IMR-90 (cell line): Measurements from ENCODE around the gene PDXK. TPM values are rescaled to one million over a fixed set of nuclear protein-coding genes. Genes with fewer than 3 reads are reported as not detected.

Source experiments
- ATAC-seq: fragments of 200-7000 bp; cut with Tn5 transposase; 2 replicates; pipeline ENCODE4 v1.9.1; 2020; ENCODE audit warnings: low read depth, mild to moderate bottlenecking, moderate library complexity
- BruUV-seq: library from RNA; stranded (reverse); fragments of 400-500 nt; replicated peaks from 2 replicates; lab custom pipeline; 2021; lab: Mats Ljungman, UMichigan
- CTCF ChIA-PET: fragments of 300-600 bp; formaldehyde crosslinking; extraction: SDS; loops from one replicate; lab custom pipeline; 2021; ENCODE audit warnings: antibody characterized with exemption; lab: Yijun Ruan, JAX
- POLR2A ChIA-PET: fragments of 300-600 bp; sonication (Branson Sonifier 250); formaldehyde crosslinking; loops from one replicate; lab custom pipeline; 2022; ENCODE audit warnings: antibody characterized with exemption; ENCODE audit not compliant: unreplicated experiment; lab: Charles Lee
- DNase-seq: peaks from one replicate; pipeline ENCODE4 v3.0.0; 2013
- H2AFZ ChIP-seq: replicated peaks from 2 replicates; pipeline ENCODE3; 2013; ENCODE audit warnings: low read length, mild to moderate bottlenecking; ENCODE audit not compliant: poor library complexity
- H2AK5ac ChIP-seq: 2 replicates; pipeline ENCODE4 v1.6.1; 2013; ENCODE audit warnings: low read depth, low read length, inconsistent platforms
- H2AK9ac ChIP-seq: replicated peaks from 2 replicates; pipeline ENCODE3; 2013; ENCODE audit warnings: mild to moderate bottlenecking, low read depth, low read length, moderate library complexity; ENCODE audit not compliant: poor library complexity
- H2BK120ac ChIP-seq: 2 replicates; pipeline ENCODE4 v1.6.1; 2013; ENCODE audit warnings: low read depth, low read length, inconsistent platforms
- H2BK15ac ChIP-seq: 3 replicates; pipeline ENCODE4 v1.6.1; 2013; ENCODE audit warnings: low read depth, low read length, inconsistent platforms
- H2BK20ac ChIP-seq: 2 replicates; pipeline ENCODE4 v1.6.1; 2013; ENCODE audit warnings: low read depth, mild to moderate bottlenecking, inconsistent platforms, low read length, moderate library complexity
- H2BK5ac ChIP-seq: 2 replicates; pipeline ENCODE4 v1.6.1; 2013; ENCODE audit warnings: mild to moderate bottlenecking, low read depth, low read length, inconsistent platforms; ENCODE audit not compliant: poor library complexity, severe bottlenecking
- H3K14ac ChIP-seq: replicated peaks from 2 replicates; pipeline ENCODE4 v1.6.1; 2013; ENCODE audit warnings: low read depth, low read length, inconsistent platforms
- H3K18ac ChIP-seq: 2 replicates; pipeline ENCODE4 v1.6.1; 2013; ENCODE audit warnings: low read depth, low read length, control low read depth
- H3K23ac ChIP-seq: 2 replicates; pipeline ENCODE4 v1.6.1; 2013; ENCODE audit warnings: low read depth, low read length, inconsistent platforms
- H3K27ac ChIP-seq: 2 replicates; pipeline ENCODE4 v1.5.1; 2013; ENCODE audit warnings: mild to moderate bottlenecking, control low read depth, low read length; ENCODE audit not compliant: insufficient read depth
- H3K27me3 ChIP-seq: 2 replicates; pipeline ENCODE4 v1.6.1; 2013; ENCODE audit warnings: low read length; ENCODE audit not compliant: control insufficient read depth, insufficient read depth
- H3K36me3 ChIP-seq: 2 replicates; pipeline ENCODE4 v1.6.1; 2013; ENCODE audit warnings: low read length, mixed read lengths; ENCODE audit not compliant: control insufficient read depth, insufficient read depth
- H3K4ac ChIP-seq: 2 replicates; pipeline ENCODE4 v1.6.1; 2013; ENCODE audit warnings: low read depth, low read length, inconsistent platforms
- H3K4me1 ChIP-seq: 2 replicates; pipeline ENCODE4 v1.6.1; 2013; ENCODE audit warnings: low read length, mixed read lengths; ENCODE audit not compliant: control insufficient read depth, insufficient read depth
- H3K4me2 ChIP-seq: 2 replicates; pipeline ENCODE4 v1.6.1; 2013; ENCODE audit warnings: low read depth, mild to moderate bottlenecking, control low read depth, low read length, moderate library complexity
- H3K4me3 ChIP-seq: 2 replicates; pipeline ENCODE4 v1.5.1; 2013; ENCODE audit warnings: low read depth, mild to moderate bottlenecking, control low read depth, low read length, moderate library complexity; ENCODE audit not compliant: insufficient read depth
- H3K56ac ChIP-seq: 2 replicates; pipeline ENCODE4 v1.6.1; 2013; ENCODE audit warnings: low read length, inconsistent platforms; ENCODE audit not compliant: insufficient read depth; ENCODE audit errors: extremely low read depth
- H3K79me1 ChIP-seq, 2 experiments: 2 replicates each; pipeline ENCODE4 v1.6.1; 2013; ENCODE audit warnings: low read length in 2 of 2, inconsistent platforms in 1 of 2, low read depth in 1 of 2
- H3K9ac ChIP-seq: 2 replicates; pipeline ENCODE4 v1.6.1; 2013; ENCODE audit warnings: low read depth, low read length, control low read depth
- H3K9me1 ChIP-seq: 2 replicates; pipeline ENCODE4 v1.6.1; 2013; ENCODE audit warnings: low read length, inconsistent platforms; ENCODE audit not compliant: insufficient read depth
- H3K9me3 ChIP-seq: 2 replicates; pipeline ENCODE4 v1.6.1; 2013; ENCODE audit warnings: low read length; ENCODE audit not compliant: control insufficient read depth, insufficient read depth
- H4K20me1 ChIP-seq: 2 replicates; pipeline ENCODE4 v1.6.1; 2013; ENCODE audit warnings: low read length, inconsistent platforms; ENCODE audit not compliant: insufficient read depth
- H4K5ac ChIP-seq: 2 replicates; pipeline ENCODE4 v1.6.1; 2013; ENCODE audit warnings: mild to moderate bottlenecking, low read depth, low read length, control low read depth
- H4K8ac ChIP-seq, 2 experiments: 2 replicates each; pipeline ENCODE4 v1.6.1; 2013; ENCODE audit warnings: low read depth in 2 of 2, low read length in 2 of 2, control low read depth in 1 of 2, inconsistent platforms in 1 of 2
- H4K91ac ChIP-seq: 2 replicates; pipeline ENCODE4 v1.6.1; 2013; ENCODE audit warnings: low read depth, low read length, inconsistent platforms; ENCODE audit not compliant: insufficient read depth
- BHLHE40 ChIP-seq: fragments of 150-350 bp; IDR thresholded peaks from 2 replicates; pipeline ENCODE4 v1.6.1; 2016; ENCODE audit warnings: mild to moderate bottlenecking, low read depth, low read length
- CHD1 ChIP-seq: IDR thresholded peaks from 2 replicates; pipeline ENCODE4 v1.6.1; 2012; ENCODE audit warnings: low read depth, low read length, improper control_type of control experiment
- FOS ChIP-seq: fragments of 150-350 bp; IDR thresholded peaks from 2 replicates; pipeline ENCODE4 v1.6.1; 2016; ENCODE audit warnings: low read depth, low read length
- MAFK ChIP-seq: IDR thresholded peaks from 2 replicates; pipeline ENCODE4 v1.6.1; 2012; ENCODE audit warnings: low read depth, low read length, improper control_type of control experiment
- MAZ ChIP-seq: IDR thresholded peaks from 2 replicates; pipeline ENCODE4 v1.6.1; 2012; ENCODE audit warnings: low read depth, mild to moderate bottlenecking, low read length, improper control_type of control experiment, moderate library complexity, borderline replicate concordance
- MXI1 ChIP-seq: IDR thresholded peaks from 2 replicates; pipeline ENCODE4 v1.6.1; 2012; ENCODE audit warnings: low read depth, mild to moderate bottlenecking, low read length, moderate library complexity, borderline replicate concordance
- NFE2L2 ChIP-seq: fragments of 150-350 bp; IDR thresholded peaks from 2 replicates; pipeline ENCODE4 v1.6.1; 2016; ENCODE audit warnings: low read depth, mild to moderate bottlenecking, low read length
- POLR2A ChIP-seq: IDR thresholded peaks from 2 replicates; pipeline ENCODE4 v1.6.1; 2012; ENCODE audit warnings: mild to moderate bottlenecking, low read depth, low read length
- RCOR1 ChIP-seq: IDR thresholded peaks from 2 replicates; pipeline ENCODE4 v1.6.1; 2012; ENCODE audit warnings: mild to moderate bottlenecking, low read length, improper control_type of control experiment; ENCODE audit not compliant: insufficient replicate concordance
- RFX5 ChIP-seq: IDR thresholded peaks from 2 replicates; pipeline ENCODE4 v1.8.0; 2012; ENCODE audit warnings: low read depth, mild to moderate bottlenecking, low read length, moderate library complexity
- WGBS, 2 experiments: methylation state at CpG; one replicate each; pipeline versions ENCODE4 v1.1.5 to v1.1.7; 2013; ENCODE audit warnings: missing lambda C conversion rate in 2 of 2; ENCODE audit not compliant: insufficient read length in 1 of 2; ENCODE audit errors: extremely low coverage in 2 of 2; 5-methylcytosine and 5-hydroxymethylcytosine counted together
- dilution Hi-C: fragments of 300-500 bp; cut with HindIII; formaldehyde crosslinking; loops from one replicate; pipeline ENCODE4 v1.14.3; 2018; ENCODE audit warnings: low sequenced_read_pairs; ENCODE audit not compliant: unreplicated experiment
- in situ Hi-C: fragments of 300-500 bp; cut with MboI; formaldehyde crosslinking; loops from 3 replicates; pipeline ENCODE4 v1.14.3; 2019; ENCODE audit warnings: low sequenced_read_pairs, inconsistent platforms, mixed read lengths
- intact Hi-C: fragments of 100-400 bp; cut with micrococcal nuclease; formaldehyde crosslinking; loops from 2 replicates; pipeline ENCODE4 v1.10.0; 2022
- polyA plus RNA-seq, 3 experiments: library from polyadenylated mRNA; depleted of rRNA; stranded (reverse); fragments of >200 nt; gene quantifications; 2 replicates each; pipeline ENCODE4 v1.2.3, GENCODE V29; 2012; ENCODE audit warnings: low replicate concordance in 1 of 3
- total RNA-seq: library from RNA; depleted of rRNA; stranded (reverse); fragments of >200 nt; gene quantifications from 2 replicates; pipeline ENCODE4 v1.2.3, GENCODE V29; 2012
- TF ChIP-seq, protein P1 (sequence below): conservative IDR thresholded peaks from 2 replicates; pipeline ENCODE4 v1.5.1; 2012; ENCODE audit warnings: mild to moderate bottlenecking, low read depth, low read length, improper control_type of control experiment
- TF ChIP-seq, protein P2 (sequence below): fragments of 150-350 bp; IDR thresholded peaks from 2 replicates; pipeline ENCODE4 v1.6.1; 2017; ENCODE audit warnings: mild to moderate bottlenecking, antibody characterized with exemption, low read length, low read depth

Gene PDXK
- total and polyA plus RNA-seq, 2 of the 4 experiments (the other 2 are of a cell fraction) = 155 to 312 TPM

DNA sequence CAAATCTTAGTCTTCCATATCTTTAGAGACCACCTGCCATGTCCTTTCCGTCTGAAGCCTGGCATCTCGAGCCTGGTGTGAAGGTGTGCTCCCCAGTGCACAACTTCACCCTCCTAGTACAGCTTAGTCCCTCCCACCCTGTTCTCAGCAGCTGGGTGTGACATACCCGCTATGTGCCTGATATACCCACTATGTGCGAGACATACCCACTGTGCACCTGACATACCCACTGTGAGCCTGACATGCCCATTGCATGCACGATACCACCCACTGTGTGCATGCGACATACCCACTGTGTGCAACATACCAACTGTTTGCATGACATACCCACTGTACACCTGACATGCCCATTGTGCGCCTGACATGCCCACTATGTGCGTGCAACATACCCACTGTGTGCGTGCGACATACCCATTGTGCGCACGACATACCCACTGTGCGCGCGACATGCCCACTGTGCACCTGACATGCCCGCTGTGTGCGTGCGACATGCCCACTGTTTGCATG, 67.4 kb downstream of the PDXK start:
- no peak overlapping the region for H2BK120ac ChIP-seq
- no peak overlapping the region for H3K9ac ChIP-seq
- no peak for ATAC-seq
- no peak overlapping the region for H3K4ac ChIP-seq
- in situ Hi-C loops = no loop called here
- no peak overlapping the region for H2BK20ac ChIP-seq
- no peak for DNase-seq
- TF ChIP-seq RCOR1 = no peak
- TF ChIP-seq, protein P1, sequence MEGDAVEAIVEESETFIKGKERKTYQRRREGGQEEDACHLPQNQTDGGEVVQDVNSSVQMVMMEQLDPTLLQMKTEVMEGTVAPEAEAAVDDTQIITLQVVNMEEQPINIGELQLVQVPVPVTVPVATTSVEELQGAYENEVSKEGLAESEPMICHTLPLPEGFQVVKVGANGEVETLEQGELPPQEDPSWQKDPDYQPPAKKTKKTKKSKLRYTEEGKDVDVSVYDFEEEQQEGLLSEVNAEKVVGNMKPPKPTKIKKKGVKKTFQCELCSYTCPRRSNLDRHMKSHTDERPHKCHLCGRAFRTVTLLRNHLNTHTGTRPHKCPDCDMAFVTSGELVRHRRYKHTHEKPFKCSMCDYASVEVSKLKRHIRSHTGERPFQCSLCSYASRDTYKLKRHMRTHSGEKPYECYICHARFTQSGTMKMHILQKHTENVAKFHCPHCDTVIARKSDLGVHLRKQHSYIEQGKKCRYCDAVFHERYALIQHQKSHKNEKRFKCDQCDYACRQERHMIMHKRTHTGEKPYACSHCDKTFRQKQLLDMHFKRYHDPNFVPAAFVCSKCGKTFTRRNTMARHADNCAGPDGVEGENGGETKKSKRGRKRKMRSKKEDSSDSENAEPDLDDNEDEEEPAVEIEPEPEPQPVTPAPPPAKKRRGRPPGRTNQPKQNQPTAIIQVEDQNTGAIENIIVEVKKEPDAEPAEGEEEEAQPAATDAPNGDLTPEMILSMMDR = no peak
- TF ChIP-seq CHD1 = no peak
- TF ChIP-seq BHLHE40 = no peak
- TF ChIP-seq NFE2L2 = no peak
- no peak for TF ChIP-seq MAFK
- no peak for TF ChIP-seq MAZ
- no peak for TF ChIP-seq RFX5
- TF ChIP-seq, protein P2, sequence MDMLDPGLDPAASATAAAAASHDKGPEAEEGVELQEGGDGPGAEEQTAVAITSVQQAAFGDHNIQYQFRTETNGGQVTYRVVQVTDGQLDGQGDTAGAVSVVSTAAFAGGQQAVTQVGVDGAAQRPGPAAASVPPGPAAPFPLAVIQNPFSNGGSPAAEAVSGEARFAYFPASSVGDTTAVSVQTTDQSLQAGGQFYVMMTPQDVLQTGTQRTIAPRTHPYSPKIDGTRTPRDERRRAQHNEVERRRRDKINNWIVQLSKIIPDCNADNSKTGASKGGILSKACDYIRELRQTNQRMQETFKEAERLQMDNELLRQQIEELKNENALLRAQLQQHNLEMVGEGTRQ = no peak
- no peak for TF ChIP-seq MXI1
- no peak for TF ChIP-seq POLR2A
- TF ChIP-seq FOS = no peak
- H3K56ac ChIP-seq = no peak overlapping the region
- no peak overlapping the region for H4K91ac ChIP-seq
- no TSS peak for BruUV-seq
- peaks cover 6% of the 10 kb centered on the region; the same call in 1 of the 2 replicates for H4K20me1 ChIP-seq
- no peak overlapping the region for H2BK5ac ChIP-seq
- no peak overlapping the region for H3K18ac ChIP-seq
- 84% methylated on average over 15 of the region's 18 CpGs; no CpG with 5 or more reads in 1 of the 2 experiments for WGBS, 2 experiments
- H3K36me3 ChIP-seq = 0 out of 2 replicates have a peak, but pooled peaks cover 1% of the 10 kb centered on the region
- dilution Hi-C loops = no loop called here
- H3K79me1 ChIP-seq = peaks cover 8 to 20% of the 10 kb centered on the region in 2 experiments
- no peak overlapping the region for H2BK15ac ChIP-seq
- H3K4me2 ChIP-seq = no peak overlapping the region
- ChIA-PET POLR2A (interaction anchor here (0.6 kb wide), 1 partner anchor 21 kb away, joined by 3 read pairs; no protein-coding TSS in a partner anchor), CTCF (interaction anchor here (0.7 kb wide), 1 partner anchor 9 kb away, joined by 5 read pairs; no protein-coding TSS in a partner anchor)
- H3K14ac ChIP-seq = no peak overlapping the region
- no peaks in the 10 kb centered on the region for H3K9me3 ChIP-seq
- no peak overlapping the region for H2AK5ac ChIP-seq
- no peak overlapping the region for H4K5ac ChIP-seq
- H3K4me3 ChIP-seq = no peak overlapping the region
- H2AK9ac ChIP-seq = no peak overlapping the region
- peaks cover 21% of the 10 kb centered on the region for H3K9me1 ChIP-seq
- H4K8ac ChIP-seq = no peak overlapping the region
- no peak overlapping the region; the same call in 1 of the 2 replicates for H3K23ac ChIP-seq
- no peak overlapping the region for H3K27ac ChIP-seq
- H2AFZ ChIP-seq = peak overlapping the region; percentile 58
- no peaks in the 10 kb centered on the region; the same call in 1 of the 2 replicates for H3K27me3 ChIP-seq
- intact Hi-C loops = no loop called here
- peaks cover 4% of the 10 kb centered on the region for H3K4me1 ChIP-seq
